Calu3 (cell line): Measurements from ENCODE around the gene TSPOAP1. TPM values are rescaled to one million over a fixed set of nuclear protein-coding genes. Genes with fewer than 3 reads are reported as not detected.
"Not testable (repeated sequence)": the region's sequence is repeated elsewhere in the genome, so short reads cannot be mapped to it uniquely, and the experiment has no call there.

Experiments
- BruUV-seq: library from RNA; stranded (reverse); fragments of 400-500 nt; replicated peaks from 2 replicates; lab custom pipeline; 2021; lab: Mats Ljungman, UMichigan
- CTCF ChIA-PET: fragments of 300-600 bp; sonication (Branson Sonifier 250); formaldehyde crosslinking; loops from one replicate; lab custom pipeline; 2022; ENCODE audit warnings: antibody characterized with exemption; lab: Charles Lee
- DNase-seq: peaks from one replicate; pipeline ENCODE4 v3.0.0; 2022
- H3K27ac Mint-ChIP-seq: one replicate; pipeline ENCODE4 v1.8.0; 2022; ENCODE audit warnings: mixed read lengths; ENCODE audit not compliant: unreplicated experiment
- H3K27me3 Mint-ChIP-seq: one replicate; pipeline ENCODE4 v1.8.0; 2022; ENCODE audit warnings: mixed read lengths; ENCODE audit not compliant: unreplicated experiment
- H3K36me3 Mint-ChIP-seq: one replicate; pipeline ENCODE4 v1.8.0; 2022; ENCODE audit warnings: mild to moderate bottlenecking, moderate library complexity, mixed read lengths; ENCODE audit not compliant: insufficient read depth, unreplicated experiment
- H3K4me1 Mint-ChIP-seq: one replicate; pipeline ENCODE4 v1.8.0; 2022; ENCODE audit warnings: mild to moderate bottlenecking, low read depth, mixed read lengths; ENCODE audit not compliant: unreplicated experiment
- H3K4me3 Mint-ChIP-seq: one replicate; pipeline ENCODE4 v1.8.0; 2022; ENCODE audit warnings: mild to moderate bottlenecking, low read depth, moderate library complexity, mixed read lengths; ENCODE audit not compliant: unreplicated experiment
- H3K9me3 Mint-ChIP-seq: one replicate; pipeline ENCODE4 v1.8.0; 2022; ENCODE audit warnings: low read depth, mixed read lengths; ENCODE audit not compliant: unreplicated experiment
- intact Hi-C: fragments of 100-400 bp; cut with micrococcal nuclease; formaldehyde crosslinking; loops from one replicate; pipeline ENCODE4 v1.10.0; 2022; ENCODE audit not compliant: unreplicated experiment
- total RNA-seq: library from RNA; stranded (reverse); gene quantifications from 2 replicates; pipeline ENCODE4 v1.2.3, GENCODE V29; 2022
- TF ChIP-seq, protein P1 (sequence below): fragments of 200-600 bp; IDR thresholded peaks from one replicate; pipeline ENCODE4 v1.8.0; 2022; ENCODE audit warnings: antibody characterized with exemption; ENCODE audit not compliant: unreplicated experiment

Gene TSPOAP1
- total RNA-seq, 1 experiment from 2014 or later = not detected

- CTCF ChIA-PET = no interaction called here
- Mint-ChIP-seq H3K4me1 (no peaks in the 10 kb centered on the region), H3K36me3 (peaks cover 14% of the 10 kb centered on the region), H3K27ac (no peak overlapping the region), H3K4me3 (no peak overlapping the region), H3K27me3 (no peaks in the 10 kb centered on the region), H3K9me3 (no peaks in the 10 kb centered on the region)
- DNase-seq = no peak
- BruUV-seq = no TSS peak
- intact Hi-C loops = no loop called here
- TF ChIP-seq, protein P1, sequence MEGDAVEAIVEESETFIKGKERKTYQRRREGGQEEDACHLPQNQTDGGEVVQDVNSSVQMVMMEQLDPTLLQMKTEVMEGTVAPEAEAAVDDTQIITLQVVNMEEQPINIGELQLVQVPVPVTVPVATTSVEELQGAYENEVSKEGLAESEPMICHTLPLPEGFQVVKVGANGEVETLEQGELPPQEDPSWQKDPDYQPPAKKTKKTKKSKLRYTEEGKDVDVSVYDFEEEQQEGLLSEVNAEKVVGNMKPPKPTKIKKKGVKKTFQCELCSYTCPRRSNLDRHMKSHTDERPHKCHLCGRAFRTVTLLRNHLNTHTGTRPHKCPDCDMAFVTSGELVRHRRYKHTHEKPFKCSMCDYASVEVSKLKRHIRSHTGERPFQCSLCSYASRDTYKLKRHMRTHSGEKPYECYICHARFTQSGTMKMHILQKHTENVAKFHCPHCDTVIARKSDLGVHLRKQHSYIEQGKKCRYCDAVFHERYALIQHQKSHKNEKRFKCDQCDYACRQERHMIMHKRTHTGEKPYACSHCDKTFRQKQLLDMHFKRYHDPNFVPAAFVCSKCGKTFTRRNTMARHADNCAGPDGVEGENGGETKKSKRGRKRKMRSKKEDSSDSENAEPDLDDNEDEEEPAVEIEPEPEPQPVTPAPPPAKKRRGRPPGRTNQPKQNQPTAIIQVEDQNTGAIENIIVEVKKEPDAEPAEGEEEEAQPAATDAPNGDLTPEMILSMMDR = no peak
Observed at GRCh38 chr17:58343131-58343530, 14.5 kb upstream of the TSPOAP1 start.

DNA sequence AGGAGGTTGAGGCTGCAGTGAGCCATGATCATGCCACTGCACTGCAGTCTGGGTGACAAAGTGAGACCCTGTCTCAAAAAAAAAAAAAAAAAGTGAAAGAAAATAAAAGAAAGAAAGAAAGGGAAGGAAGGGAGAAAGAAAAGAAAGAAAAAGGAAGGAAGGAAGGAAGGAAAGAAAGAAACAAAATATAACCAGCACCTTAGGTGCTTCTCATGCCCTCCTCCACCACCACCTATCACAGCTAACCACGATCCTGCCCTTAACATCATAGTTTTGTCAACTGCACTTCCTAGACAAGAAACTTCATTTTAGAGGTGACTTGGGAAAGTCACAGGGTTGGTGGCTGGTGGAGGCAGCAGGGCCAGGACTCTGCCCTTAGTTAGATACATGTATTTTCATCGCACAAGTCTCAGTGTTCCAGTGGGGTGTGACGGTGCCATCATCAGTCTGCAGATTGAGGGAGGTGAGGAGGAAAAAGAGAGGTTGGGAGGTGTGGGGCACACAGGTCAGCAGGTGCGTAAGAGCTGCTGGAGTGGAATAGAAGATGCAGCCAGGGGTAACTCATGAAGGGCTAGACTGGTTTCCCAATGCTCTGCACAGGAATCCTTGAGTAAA is 13.4 kb upstream of the TSPOAP1 start:
- no TSS peak for BruUV-seq
- CTCF ChIA-PET = interaction anchor here (0.6 kb wide), 1 partner anchor 16 kb away, joined by 4 read pairs; no protein-coding TSS in a partner anchor

DNA sequence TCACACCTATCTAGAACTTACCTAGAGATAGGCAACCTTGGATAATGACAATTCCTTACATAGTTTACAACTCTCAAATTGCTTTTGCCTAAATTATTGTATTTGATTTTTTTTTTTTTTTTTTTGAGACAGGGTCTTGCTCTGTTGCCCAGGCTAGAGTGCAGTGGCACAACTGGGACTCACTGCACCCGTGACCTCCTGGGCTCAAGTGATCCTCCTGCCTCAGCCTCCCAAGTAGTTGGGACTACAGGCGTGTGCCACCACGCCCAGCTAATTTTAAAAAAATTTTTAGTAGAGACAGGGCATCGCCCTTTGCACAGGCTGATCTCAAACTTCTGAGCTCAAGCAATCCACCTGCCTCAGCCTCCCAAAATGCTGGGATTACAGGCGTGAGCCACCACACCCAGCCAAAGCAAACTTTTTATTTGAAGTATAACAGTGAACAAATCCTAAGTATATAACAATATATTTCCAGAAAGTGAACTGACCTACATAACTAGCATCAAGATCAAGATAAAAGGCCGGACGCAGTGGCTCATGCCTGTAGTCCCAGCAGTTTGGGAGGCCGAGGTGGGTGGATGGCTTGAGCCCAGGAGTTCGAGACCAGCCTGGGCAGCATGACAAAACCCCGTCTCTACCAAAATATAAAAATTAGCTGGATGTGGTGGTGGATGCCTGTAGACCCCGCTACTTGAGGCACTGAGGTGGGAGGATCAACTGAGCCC is 12.7 kb upstream of the TSPOAP1 start:
- CTCF ChIA-PET, H3K36me3 Mint-ChIP-seq, H3K4me1 Mint-ChIP-seq, H3K4me3 Mint-ChIP-seq, H3K27ac Mint-ChIP-seq, H3K9me3 Mint-ChIP-seq, H3K27me3 Mint-ChIP-seq, BruUV-seq, intact Hi-C loops, DNase-seq: not testable (repeated sequence)

More for the DNA sequence above, 13.4 kb upstream of the TSPOAP1 start:
- intact Hi-C loops = no loop called here
- no peak overlapping the region for H3K4me3 Mint-ChIP-seq
- H3K9me3 Mint-ChIP-seq = no peaks in the 10 kb centered on the region
- TF ChIP-seq, protein P1 = no peak
- no peak for DNase-seq
- H3K4me1 Mint-ChIP-seq = no peaks in the 10 kb centered on the region
- H3K36me3 Mint-ChIP-seq = peaks cover 14% of the 10 kb centered on the region
- no peak overlapping the region for H3K27ac Mint-ChIP-seq
- H3K27me3 Mint-ChIP-seq = no peaks in the 10 kb centered on the region

GRCh38 chr17:58340405-58340876 is 11.8 kb upstream of the TSPOAP1 start:
- intact Hi-C loops = no loop called here
- no peak for DNase-seq
- H3K4me3 Mint-ChIP-seq = no peak overlapping the region
- no peaks in the 10 kb centered on the region for H3K9me3 Mint-ChIP-seq
- TF ChIP-seq, protein P1 = no peak
- H3K36me3 Mint-ChIP-seq = peaks cover 7% of the 10 kb centered on the region
- CTCF ChIA-PET = no interaction called here
- no peaks in the 10 kb centered on the region for H3K27me3 Mint-ChIP-seq
- H3K27ac Mint-ChIP-seq = no peak overlapping the region
- BruUV-seq = no TSS peak
- H3K4me1 Mint-ChIP-seq = peaks cover 6% of the 10 kb centered on the region
